GM12873 (cell line): Measurements from ENCODE around the gene SSC5D.

Source experiments
- CTCF ChIP-seq: IDR thresholded peaks from 2 replicates; pipeline ENCODE4 v1.5.1; 2012; ENCODE audit warnings: low read depth, mild to moderate bottlenecking, moderate library complexity, low read length, control low read depth; ENCODE audit not compliant: insufficient read depth; ENCODE audit errors: missing control alignments

The SSC5D gene

GRCh38 chr19:55541091-55541490 lies 52.9 kb downstream of the SSC5D start:
- TF ChIP-seq CTCF, result no peak

GRCh38 chr19:55542292-55542855 lies 54.1 kb downstream of the SSC5D start:
- no peak for TF ChIP-seq CTCF

- TF ChIP-seq CTCF, result no peak
Measured at GRCh38 chr19:55543567-55543966, 55.3 kb downstream of the SSC5D start.

- no peak for TF ChIP-seq CTCF
Measured at GRCh38 chr19:55544014-55544413, 55.8 kb downstream of the SSC5D start.

- no peak for TF ChIP-seq CTCF
Measured at GRCh38 chr19:55544776-55545439, 56.7 kb downstream of the SSC5D start.

- TF ChIP-seq CTCF, result no peak
Measured at GRCh38 chr19:55545443-55545842, 57.2 kb downstream of the SSC5D start, which contains the start of gene SBK3. Gene SBK3 (minus strand): TSS chr19:55545543. CDS start chr19:55545543, 0 bp downstream.

- no peak for TF ChIP-seq CTCF
Measured at GRCh38 chr19:55546011-55546410, 57.8 kb downstream of the SSC5D start.
